ENCODE results near the gene LRRC8A. TPM values are rescaled to one million over a fixed set of nuclear protein-coding genes. Genes with fewer than 3 reads are reported as not detected.

LRRC8A gene
- total and polyA plus RNA-seq, 2 of the 8 experiments (the other 6 are each of a cell fraction or from before 2014, with no cell fraction given) = 103 to 111 TPM

DNA sequence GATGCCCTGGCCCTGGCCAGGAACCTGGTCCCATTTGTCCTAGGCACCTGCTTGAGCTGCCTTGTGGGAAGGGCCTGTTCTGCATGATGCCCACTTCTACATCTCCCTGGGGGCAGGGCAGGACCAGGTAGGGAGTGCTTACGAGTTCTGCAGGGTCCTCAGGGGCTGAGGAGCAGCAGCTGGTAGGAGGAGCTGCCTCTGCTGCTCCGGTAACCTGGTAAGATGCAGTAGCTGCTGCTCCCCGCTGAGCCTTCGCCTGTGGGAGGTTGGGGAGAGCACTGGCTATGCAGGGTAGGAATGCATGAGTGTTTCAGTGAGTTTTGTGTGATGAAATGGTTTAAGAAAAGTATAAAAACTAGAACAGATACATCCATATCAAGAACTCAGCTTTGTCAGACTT lies 13.6 kb downstream of the LRRC8A start:
- Histone ChIP-seq H3K36me3 (ENCODE audit: control insufficient read depth in 2 of 4, insufficient read depth in 4 of 4, low read length in 3 of 4) (peaks cover 0 to 17% (median 5%) of the 10 kb centered on the region in 4 experiments; a peak in 6 of 8 replicates), H2AFZ (ENCODE audit: low read length) (no peak overlapping the region), H4K5ac (ENCODE audit: insufficient read length, low read depth, low read length) (no peak overlapping the region), H2AK5ac (ENCODE audit: low read depth, low read length) (no peak overlapping the region), H3K4me3 (ENCODE audit: extremely low read depth in 1 of 4, insufficient read depth in 2 of 4, low read depth in 3 of 4, low read length in 4 of 4) (peak overlapping the region in 1 of 4 experiments; percentile 6; a peak in 1 of 8 replicates), H3K23me2 (ENCODE audit: low read depth, low read length) (no peaks in the 10 kb centered on the region), H3K4me2 (ENCODE audit: insufficient read depth in 1 of 2, low read depth in 2 of 2, low read length in 2 of 2) (peak overlapping the region; percentile 8 to 31; a peak in 3 of 4 replicates), H2BK120ac (replicated peaks; ENCODE audit: low read depth, low read length) (no peak overlapping the region), H3K79me1 (ENCODE audit: low read depth, low read length) (peaks cover 9% of the 10 kb centered on the region), H2BK5ac (ENCODE audit: low read depth, low read length) (no peak overlapping the region), H2BK12ac (ENCODE audit: low read depth, low read length) (no peak overlapping the region), H3K27me3 (replicated peaks in 1 of 4; ENCODE audit: control insufficient read depth in 3 of 4, extremely low read depth in 1 of 4, insufficient read depth in 3 of 4, low read length in 3 of 4) (no peaks in the 10 kb centered on the region), H4K8ac (ENCODE audit: extremely low read depth, insufficient read depth, low read length) (no peak overlapping the region), H3K23ac (ENCODE audit: insufficient read length) (no peak overlapping the region), H2BK15ac (ENCODE audit: low read length) (no peak overlapping the region), H3K79me2 (ENCODE audit: control insufficient read depth in 1 of 2, insufficient read depth in 2 of 2, low read length in 2 of 2) (peaks cover 3 to 86% of the 10 kb centered on the region in 2 experiments; a peak in 3 of 4 replicates), H3K56ac (replicated peaks; ENCODE audit: insufficient read length, low read depth, low read length) (no peak overlapping the region), H3K4ac (replicated peaks; ENCODE audit: insufficient read length, low read depth, low read length) (no peak overlapping the region), H2BK20ac (ENCODE audit: low read length) (no peak overlapping the region), H4K20me1 (replicated peaks in 1 of 2; ENCODE audit: control insufficient read depth in 1 of 2, insufficient read depth in 2 of 2, low read length in 2 of 2) (peaks cover 3 to 20% of the 10 kb centered on the region in 2 experiments), H3K9ac (replicated peaks in 1 of 4; ENCODE audit: extremely low read depth in 1 of 4, low read depth in 3 of 4, low read length in 3 of 4) (no peak overlapping the region), H4K91ac (replicated peaks; ENCODE audit: insufficient read length, low read length) (no peak overlapping the region), H3K9me3 (ENCODE audit: insufficient read depth in 2 of 2, low read depth in 1 of 2, low read length in 1 of 2) (no peaks in the 10 kb centered on the region), H3K4me1 (replicated peaks in 1 of 4; ENCODE audit: control insufficient read depth in 3 of 4, insufficient read depth in 4 of 4, low read length in 3 of 4) (peaks cover 0 to 21% (median 7%) of the 10 kb centered on the region in 4 experiments; a peak in 6 of 7 replicates), H3K18ac (ENCODE audit: extremely low read depth, low read length) (no peak overlapping the region), H3K14ac (ENCODE audit: insufficient read length) (no peak overlapping the region), H3K27ac (ENCODE audit: low read depth, low read length) (no peak overlapping the region)
- no peak for TF ChIP-seq SP1 (IDR thresholded peaks at IDR 0.05; ENCODE audit: low read depth, low read length)
- no peak for TF ChIP-seq CTBP2 (IDR thresholded peaks at IDR 0.05; ENCODE audit: borderline replicate concordance, insufficient read depth, insufficient read length, low read length)
- TF ChIP-seq SIN3A (conservative IDR thresholded peaks at IDR 0.05 in 1 of 2, IDR thresholded peaks at IDR 0.05 in 1 of 2; ENCODE audit: low read depth in 1 of 2, low read length in 2 of 2) = peak in 1 of 2 experiments; percentile 53; a peak in 1 of 4 replicates
- no peak for TF ChIP-seq ZNF274 (IDR thresholded peaks at IDR 0.05; ENCODE audit: borderline replicate concordance, extremely low read depth, low read length)
- CTCF ChIA-PET (ENCODE audit: partially characterized antibody) = interaction anchor here (0.6 to 1.4 kb wide), 7 partner anchors 9 to 112 kb away, joined by 3 to 8 read pairs (median 5); no protein-coding TSS in a partner anchor
- WGBS, 2 experiments (ENCODE audit: extremely low coverage in 1 of 2, insufficient coverage in 1 of 2, insufficient read length in 1 of 2, insufficient replicate concordance in 2 of 2, low coverage in 1 of 2, low lambda C conversion rate in 2 of 2, missing lambda C conversion rate in 1 of 2) = 45% methylated on average over 4 of the region's 4 CpGs; no CpG with 5 or more reads in 1 of the 2 experiments
- POLR2A ChIA-PET (ENCODE audit: partially characterized antibody) = interaction anchor here (0.6 to 1.5 kb wide), 6 partner anchors 10 to 107 kb away, joined by 3 to 5 read pairs (median 4); partner anchors contain the start of genes KYAT1, LRRC8A and SPOUT1
- DNase-seq (ENCODE audit: low read depth in 1 of 2, low spot score in 2 of 2) = peak in 1 of 2 experiments; percentile 63
- no peak for FAIRE-seq
